LoVo (cell line): Measurements from ENCODE around the gene EPHA8.

ENCODE experiments used
- DNase-seq: peaks from one replicate; pipeline ENCODE4 v3.0.0-alpha.2; 2016; ENCODE audit warnings: low spot score

The EPHA8 gene

DNA sequence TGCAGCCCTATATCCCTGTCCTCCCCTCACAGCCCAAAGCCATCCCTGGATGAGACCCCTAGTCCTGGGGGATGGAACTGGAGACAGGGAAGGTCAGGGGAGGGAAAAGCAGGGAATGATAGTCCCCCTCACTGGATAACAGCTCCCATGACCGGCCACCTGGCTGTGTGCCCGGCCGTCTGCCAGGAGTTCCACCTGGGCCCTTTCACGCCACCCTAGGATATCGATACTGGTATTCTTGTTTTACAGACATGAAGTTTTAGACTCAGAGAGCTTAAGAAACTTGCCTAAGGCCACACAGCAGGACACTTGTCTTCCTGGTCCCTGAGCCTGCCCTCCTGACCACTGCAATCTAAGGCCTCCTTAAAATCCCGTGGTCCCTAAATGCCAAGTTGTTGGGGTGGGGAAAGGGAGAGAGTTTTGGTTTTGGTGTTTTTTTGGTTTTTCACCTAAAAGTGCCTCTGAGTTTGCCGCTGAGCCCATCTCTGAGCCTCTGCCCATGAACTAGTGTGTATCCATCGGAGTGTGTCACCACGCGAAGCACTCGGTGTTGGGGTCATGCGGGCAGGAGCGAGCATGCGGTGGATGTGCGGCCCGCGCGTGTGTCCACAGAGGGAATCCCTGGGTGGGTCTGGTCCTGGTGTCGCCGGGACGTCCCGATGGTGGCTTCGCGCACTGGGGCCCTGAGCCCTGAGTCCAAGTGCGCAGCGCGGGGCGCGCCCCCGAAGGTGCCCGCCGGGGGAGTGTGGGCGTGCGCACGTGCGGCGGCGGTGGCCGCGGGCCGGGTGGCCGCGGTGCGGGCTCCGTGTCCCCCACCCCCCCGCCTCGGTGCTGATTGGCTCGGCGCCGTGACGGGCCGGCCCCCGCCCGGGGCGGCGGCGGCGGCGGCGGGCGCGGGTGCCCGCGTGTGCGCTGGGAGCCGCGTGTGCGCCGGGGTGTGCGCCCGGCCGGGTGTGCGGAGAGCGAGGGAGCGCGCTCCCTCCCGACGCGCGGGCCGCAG, at the start of gene EPHA8:
Gene EPHA8, plus strand, starts transcription at position 906 of the 1,000 bp plus-strand sequence. CDS start 147 bp downstream, outside the sequence.
- no peak for DNase-seq

DNA sequence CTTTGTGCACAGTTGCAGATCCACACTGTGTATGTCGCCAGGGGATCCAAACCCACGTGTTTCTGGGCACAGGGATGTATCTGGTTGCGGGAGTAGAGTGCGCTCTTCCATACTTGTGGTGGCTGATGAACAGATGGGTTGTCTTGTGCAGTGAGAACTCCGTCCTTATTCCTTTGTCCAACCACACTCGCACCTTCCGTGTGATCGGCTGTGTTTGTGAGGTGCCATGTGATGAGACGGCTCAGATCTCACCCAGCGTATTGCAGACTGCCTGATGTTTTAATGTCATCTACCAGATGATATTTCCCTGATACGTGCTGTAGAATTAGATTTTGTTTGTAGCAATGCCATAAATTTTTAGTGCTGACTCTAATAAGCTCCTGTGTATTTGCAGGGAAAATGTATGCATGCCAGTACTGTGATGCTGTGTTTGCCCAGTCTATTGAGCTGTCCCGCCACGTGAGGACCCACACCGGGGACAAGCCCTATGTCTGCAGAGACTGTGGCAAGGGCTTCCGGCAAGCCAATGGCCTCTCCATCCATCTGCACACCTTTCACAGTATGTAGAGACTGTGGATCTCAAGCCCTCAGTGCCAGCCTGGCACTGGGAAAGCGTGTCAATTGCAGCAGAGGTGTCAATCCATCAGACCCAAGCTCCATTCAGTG, 46.2 kb upstream of the EPHA8 start:
- no peak for DNase-seq

DNA sequence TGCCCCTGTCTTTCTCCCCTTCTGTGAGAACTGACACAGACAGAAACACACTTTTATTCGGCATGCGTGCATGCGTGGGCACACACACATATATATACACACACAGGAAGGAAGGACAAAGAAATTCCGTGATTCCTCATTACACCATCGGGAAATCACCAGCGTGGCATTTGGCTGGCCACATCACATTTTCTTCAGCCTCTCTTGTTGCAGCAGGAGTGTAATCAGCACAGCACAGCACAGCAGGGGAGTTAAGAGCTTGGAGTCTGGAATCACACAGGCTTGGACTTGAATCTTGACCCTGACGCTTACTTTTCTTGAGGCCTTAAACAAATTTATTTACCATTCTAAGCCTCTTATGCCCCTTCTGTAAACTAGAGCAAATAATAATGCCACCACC, 45.3 kb upstream of the EPHA8 start:
- no peak for DNase-seq

DNA sequence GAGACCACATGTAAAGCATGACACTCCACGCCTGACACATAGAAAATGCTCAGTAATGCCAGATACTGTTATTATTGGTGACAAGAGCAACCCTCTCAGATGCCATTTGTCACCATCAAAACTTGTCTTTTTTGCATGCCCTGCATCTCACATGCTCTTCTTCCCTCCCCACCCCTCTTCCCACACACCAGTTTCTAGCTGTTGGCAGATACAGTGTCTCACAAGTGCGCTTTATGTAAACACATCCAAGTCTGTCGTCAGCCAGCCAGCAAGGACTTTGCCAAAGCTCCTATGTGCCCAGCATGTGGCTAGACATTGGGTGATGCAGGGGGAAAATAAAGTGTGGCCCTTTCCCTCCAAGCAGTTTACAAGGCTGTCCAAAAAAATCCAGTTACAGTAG, 44.9 kb upstream of the EPHA8 start:
- no peak for DNase-seq

DNA sequence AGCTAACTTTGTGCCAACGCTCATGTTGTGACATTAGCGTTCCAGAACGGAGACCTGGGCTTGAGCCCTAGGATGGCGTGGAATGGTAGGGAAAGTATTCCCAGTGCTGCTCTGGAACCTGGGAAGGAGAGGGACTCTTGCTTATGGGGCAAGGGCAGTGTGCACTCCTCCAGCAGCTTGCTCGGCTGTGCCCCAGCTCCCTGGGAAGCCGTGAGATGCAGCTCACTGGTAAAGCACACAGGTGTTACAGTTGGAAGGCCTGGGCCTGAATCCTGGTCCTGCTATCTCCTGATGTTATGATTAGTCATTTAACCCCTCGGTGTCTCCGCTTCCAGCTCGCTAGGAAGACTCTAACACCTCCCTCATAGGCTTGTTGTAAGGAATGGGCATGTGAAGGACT, 42.4 kb upstream of the EPHA8 start:
- DNase-seq: no peak

- no peak for DNase-seq
These were observed 41.6 kb upstream of the EPHA8 start for GRCh38 chr1:22521692-22522091.

- no peak for DNase-seq
These were observed 41.0 kb upstream of the EPHA8 start for GRCh38 chr1:22522221-22522743.

- DNase-seq: no peak
These were observed 38.8 kb upstream of the EPHA8 start for GRCh38 chr1:22524481-22524880.

GRCh38 chr1:22525211-22525610, 38.1 kb upstream of the EPHA8 start:
- DNase-seq: no peak

DNA sequence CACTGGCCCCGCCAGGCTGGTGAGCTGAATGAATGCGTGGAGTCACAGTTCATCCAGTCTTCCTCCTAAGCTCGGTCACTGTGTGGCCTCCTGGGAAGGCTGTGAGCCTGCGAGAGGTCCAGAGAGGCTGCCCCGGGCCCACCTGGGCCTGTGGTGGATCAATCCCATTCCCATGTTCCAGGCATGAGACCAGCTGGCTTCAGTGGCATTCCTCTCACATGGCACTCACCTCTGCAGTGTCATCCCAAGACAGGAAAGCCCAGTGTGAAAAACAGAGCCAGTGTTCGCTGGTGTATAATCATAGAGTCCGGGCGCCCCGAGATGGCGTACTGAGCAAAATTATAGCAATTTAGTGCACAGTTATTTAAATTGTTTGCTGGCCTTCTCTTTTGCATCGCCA, 37.6 kb upstream of the EPHA8 start:
- DNase-seq: no peak

GRCh38 chr1:22526098-22526497, 37.2 kb upstream of the EPHA8 start:
- DNase-seq: no peak

DNA sequence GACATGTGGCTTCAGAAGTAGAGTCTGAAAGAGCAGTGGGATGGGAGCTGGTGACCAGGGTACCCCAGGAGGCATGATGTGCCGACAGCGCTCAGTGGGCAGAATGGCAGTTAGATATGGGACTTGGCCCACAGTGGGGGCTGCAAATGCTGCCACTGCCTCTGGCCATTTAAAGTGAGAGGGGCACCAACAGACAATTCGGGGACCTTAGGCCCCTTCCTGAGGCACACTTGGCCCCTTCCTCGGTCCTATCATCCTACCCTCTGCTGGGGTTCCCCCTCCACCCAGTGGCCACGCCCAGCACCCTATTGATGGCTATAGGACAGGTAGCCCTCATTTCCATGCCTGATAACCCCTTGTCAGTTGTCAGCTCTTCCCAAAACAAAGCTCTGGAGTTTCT, 36.6 kb upstream of the EPHA8 start:
- no peak for DNase-seq

- DNase-seq: no peak
These were observed 36.2 kb upstream of the EPHA8 start for GRCh38 chr1:22527122-22527521.

DNA sequence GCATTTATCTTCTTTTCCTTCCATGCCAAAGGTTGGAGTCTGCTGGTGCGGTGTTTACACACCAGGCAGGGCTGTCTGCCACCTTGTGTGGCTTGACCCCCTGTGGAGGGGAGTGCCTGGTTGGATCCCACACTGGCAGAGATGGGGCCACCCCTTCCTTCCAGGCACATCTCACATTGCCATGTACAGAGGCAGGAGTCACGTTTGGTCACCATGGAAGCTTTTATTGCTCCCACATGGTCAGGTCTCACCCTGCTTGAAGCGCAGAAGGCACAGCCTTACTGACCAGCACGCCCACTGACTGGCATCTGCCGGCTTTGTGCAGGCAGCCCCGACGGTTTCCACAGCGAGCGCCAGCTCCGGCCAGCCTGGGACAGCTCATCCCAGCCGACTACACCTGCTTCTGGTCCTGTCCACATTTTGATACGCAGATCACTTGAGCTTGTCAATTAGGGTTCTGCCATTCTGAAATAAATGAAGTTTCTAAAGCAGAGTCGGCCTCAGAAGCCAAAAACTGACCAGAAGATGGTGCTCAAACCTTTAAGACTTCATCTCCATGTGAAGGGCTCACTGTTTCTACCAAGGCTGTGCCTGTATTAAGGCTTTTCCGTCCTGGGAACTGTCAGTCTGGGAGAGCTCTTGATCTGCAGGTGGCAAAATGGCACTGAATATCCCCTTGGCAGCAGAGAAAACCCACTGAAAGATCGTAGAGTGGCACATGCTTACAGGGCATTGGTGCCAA, 35.6 kb upstream of the EPHA8 start:
- no peak for DNase-seq

GRCh38 chr1:22528451-22528850, 34.8 kb upstream of the EPHA8 start:
- DNase-seq: no peak

- no peak for DNase-seq
These were observed 33.2 kb upstream of the EPHA8 start for GRCh38 chr1:22529901-22530621.

- DNase-seq: no peak
These were observed 32.6 kb upstream of the EPHA8 start for GRCh38 chr1:22530715-22531114.

GRCh38 chr1:22531251-22531650, 32.0 kb upstream of the EPHA8 start:
- no peak for DNase-seq

DNA sequence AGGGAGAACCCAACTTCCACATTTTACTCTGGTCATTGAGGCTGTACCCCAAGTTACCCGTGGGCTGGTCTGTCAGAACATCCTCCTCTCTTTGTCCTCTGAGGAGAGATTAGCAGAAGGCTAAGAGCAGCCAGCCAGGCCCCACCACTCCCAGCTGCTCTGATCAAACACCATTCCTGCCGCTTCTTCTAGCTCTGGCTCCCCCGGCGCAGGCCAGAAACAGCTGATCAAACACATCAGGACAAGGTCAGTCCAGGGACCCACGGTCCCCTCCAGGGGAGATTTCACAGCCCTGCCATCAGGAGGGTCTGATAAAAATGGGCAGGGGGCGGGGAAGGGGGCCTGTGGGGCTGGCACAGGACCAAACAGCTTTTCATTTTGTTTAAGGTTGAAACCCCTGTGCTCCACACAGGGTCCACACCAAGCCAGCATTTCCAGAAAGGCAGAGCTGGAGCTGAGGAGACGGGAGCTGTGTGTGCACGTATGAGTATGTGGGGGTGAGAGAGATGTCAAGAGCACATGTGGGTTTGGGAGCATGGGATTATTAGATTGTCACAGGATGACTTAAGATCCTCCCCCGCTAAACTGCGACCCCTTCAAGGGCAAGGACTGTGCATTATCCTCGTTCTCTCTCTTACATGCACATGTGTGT, 29.9 kb upstream of the EPHA8 start:
- DNase-seq: no peak

DNA sequence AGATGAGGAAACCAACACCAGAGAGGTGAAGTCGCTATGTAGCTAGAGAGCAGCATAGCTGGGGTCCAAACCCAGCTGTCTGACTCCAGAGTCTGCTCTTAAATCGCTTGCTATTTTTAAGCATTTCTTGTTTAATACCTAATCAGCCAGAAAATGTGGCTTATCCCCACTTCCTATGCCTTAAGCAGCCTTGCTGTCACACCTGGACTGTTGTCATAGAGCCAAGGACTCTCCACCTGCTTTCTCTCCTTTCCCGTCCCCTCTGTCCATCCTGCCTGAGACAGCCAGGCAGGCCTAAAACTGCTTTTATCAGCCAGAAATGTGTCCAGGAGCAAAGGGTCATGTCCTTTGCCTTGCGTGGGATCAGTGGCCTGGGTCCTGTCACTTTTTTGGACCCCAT, 28.3 kb upstream of the EPHA8 start:
- no peak for DNase-seq

GRCh38 chr1:22535399-22535798, 27.9 kb upstream of the EPHA8 start:
- DNase-seq: no peak
